ENCODE measurements around the gene PCDHB11.

PCDHB11 gene

DNA sequence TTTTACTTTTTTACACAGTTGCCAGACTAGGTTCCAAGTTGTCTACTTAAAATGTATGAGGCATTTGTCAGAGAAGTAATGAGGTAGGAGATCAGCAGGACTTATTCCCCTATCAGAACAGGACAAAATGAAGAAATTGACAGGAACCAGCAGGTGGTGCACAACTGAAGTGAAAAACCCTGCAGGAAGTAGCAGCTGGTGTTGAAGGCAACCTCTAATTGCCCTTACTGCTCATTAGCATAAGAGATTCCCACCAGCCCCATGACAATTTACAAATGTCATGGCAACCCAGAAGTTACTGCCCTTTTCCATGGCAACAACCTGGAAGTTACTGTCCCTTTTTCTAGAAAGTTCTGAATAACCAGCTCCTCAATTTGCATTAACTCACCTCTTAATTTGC lies 51.1 kb downstream of the PCDHB11 start:
- TF ChIP-seq, protein P1, sequence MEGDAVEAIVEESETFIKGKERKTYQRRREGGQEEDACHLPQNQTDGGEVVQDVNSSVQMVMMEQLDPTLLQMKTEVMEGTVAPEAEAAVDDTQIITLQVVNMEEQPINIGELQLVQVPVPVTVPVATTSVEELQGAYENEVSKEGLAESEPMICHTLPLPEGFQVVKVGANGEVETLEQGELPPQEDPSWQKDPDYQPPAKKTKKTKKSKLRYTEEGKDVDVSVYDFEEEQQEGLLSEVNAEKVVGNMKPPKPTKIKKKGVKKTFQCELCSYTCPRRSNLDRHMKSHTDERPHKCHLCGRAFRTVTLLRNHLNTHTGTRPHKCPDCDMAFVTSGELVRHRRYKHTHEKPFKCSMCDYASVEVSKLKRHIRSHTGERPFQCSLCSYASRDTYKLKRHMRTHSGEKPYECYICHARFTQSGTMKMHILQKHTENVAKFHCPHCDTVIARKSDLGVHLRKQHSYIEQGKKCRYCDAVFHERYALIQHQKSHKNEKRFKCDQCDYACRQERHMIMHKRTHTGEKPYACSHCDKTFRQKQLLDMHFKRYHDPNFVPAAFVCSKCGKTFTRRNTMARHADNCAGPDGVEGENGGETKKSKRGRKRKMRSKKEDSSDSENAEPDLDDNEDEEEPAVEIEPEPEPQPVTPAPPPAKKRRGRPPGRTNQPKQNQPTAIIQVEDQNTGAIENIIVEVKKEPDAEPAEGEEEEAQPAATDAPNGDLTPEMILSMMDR (IDR thresholded peaks at IDR 0.05; ENCODE audit: low read depth, low read length), result no peak
- DNase-seq (ENCODE audit: extremely low read depth, low read depth), result no peak

Measured in AG09319 (cell line).